MM.1S (cell line): ENCODE results near the gene MALL.

Experiments used
- CTCF ChIP-seq: fragments of 300-600 bp; sonication (generic); IDR thresholded peaks from 2 replicates; pipeline ENCODE4 v1.5.1; 2016; ENCODE audit warnings: antibody characterized with exemption, low read length, mixed read lengths
- EZH2 ChIP-seq: fragments of 300-600 bp; sonication (generic); optimal IDR thresholded peaks from 2 replicates; pipeline ENCODE3; 2017; ENCODE audit warnings: low read depth, mild to moderate bottlenecking, antibody characterized with exemption, low read length, mixed read lengths
- EZH2phosphoT487 ChIP-seq: fragments of 300-600 bp; sonication (generic); IDR thresholded peaks from 2 replicates; pipeline ENCODE4 v1.6.1; 2018; ENCODE audit warnings: antibody characterized with exemption, low read length

DNA sequence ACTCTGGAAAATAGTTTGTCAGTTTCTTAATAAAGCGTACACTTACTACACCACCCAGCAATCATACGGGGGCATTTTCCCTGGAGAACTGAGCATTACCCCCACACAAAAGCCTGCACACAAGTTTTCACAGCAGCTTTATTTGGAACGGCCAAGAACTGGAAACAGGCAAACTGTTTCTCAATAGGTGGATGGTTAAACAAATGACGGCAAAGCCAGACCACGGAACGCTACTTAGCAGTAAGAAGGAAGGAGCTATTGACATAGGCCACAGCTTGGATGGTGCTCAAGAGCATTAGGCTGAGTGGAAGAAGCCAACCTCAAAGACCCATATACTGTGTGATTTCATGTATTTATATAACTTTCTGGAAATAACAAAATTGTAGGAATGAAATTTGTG lies 9.0 kb downstream of the MALL start:
- TF ChIP-seq CTCF (no peak), EZH2 (no peak), EZH2phosphoT487 (no peak)
